Stimulated activated CD8-positive, alpha-beta memory T cell treated with anti-CD3 and anti-CD28 coated beads, Interleukin-12 subunit alpha, Interleukin-12 subunit beta, amount 100 ng/mL, for 4 hours (primary cell): ENCODE measurements around the gene ATG10.
"Not testable (repeated sequence)": the region's sequence is repeated elsewhere in the genome, so short reads cannot be mapped to it uniquely, and the experiment has no call there.

Experiments
- DNase-seq: peaks from one replicate; pipeline ENCODE4 v3.0.0-alpha.2; 2020; ENCODE audit warnings: low read depth

ATG10 gene

DNA sequence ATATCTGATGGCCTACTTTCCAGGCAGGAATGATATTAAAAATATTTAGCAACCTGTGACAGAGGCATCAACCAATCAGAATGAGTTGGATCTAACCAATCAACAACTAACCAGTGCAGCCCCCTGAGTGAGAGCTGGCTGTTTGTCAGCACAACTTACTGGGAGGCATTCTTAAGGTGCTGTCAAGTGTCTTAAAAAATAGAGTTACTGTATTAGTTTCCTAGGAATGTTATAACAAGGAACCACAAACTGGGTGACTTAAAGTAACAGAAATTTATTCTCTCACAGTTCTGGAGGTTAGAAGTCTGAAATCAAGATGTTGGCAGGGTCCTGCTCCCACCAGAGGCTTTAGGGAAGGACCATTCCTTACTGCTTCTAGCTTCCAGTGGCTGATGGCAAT, 85.2 kb downstream of the ATG10 start:
- DNase-seq = no peak

- no peak for DNase-seq
Measured at GRCh38 chr5:82058710-82059109, 86.9 kb downstream of the ATG10 start.

DNA sequence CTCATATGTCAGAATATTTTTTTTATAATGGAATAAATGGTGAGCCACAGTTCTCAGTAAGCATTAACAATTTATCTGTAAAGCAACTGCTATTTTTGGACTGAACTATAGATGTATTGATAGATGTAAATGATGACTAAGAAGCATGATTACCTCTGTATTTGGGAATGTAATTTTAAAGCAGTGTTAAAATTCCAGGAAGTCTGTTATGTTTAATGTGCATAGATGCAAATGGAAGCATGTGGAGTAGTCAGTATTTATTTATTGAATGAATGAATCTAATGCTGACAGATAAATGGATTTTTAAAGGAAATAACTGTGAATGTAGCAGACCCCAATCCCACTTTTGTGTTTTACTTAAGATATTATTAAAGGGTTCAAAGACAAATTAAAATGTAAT, 95.0 kb downstream of the ATG10 start:
- DNase-seq = no peak

DNA sequence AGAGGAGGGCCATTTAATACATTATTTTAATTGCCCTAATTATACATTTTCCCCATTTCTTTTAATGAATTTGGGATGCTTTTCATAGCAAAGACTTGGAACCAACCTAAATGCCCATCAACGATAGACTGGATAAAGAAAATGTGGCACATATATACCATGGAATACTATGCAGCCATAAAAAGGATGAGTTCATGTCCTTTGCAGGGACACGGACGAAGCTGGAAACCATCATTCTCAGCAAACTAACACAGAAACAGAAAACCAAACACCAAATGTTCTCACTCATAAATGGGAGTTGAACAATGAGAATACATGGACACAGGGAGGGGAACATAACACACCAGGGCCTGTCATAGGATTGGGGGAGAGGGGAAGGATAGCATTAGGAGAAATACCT, 96.2 kb downstream of the ATG10 start:
- DNase-seq = not testable (repeated sequence)

DNA sequence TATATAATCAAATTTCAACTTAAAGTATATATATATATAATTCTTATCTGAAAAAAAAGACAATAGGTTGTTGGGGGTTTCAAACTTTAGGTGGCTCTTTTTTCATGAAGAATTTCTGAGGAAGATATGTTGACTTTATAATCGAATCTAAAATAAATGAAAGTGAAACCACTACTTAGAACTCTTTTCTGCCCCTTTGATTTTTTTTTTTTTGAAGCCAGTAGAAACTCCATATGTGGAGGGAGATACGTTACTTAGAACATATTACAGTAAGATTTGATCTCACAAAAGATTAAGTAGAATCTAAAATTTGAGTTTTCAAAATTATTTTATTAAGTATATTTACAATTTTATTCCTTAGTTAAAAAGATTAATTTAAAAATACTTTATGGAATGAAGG, 96.9 kb downstream of the ATG10 start:
- no peak for DNase-seq

DNA sequence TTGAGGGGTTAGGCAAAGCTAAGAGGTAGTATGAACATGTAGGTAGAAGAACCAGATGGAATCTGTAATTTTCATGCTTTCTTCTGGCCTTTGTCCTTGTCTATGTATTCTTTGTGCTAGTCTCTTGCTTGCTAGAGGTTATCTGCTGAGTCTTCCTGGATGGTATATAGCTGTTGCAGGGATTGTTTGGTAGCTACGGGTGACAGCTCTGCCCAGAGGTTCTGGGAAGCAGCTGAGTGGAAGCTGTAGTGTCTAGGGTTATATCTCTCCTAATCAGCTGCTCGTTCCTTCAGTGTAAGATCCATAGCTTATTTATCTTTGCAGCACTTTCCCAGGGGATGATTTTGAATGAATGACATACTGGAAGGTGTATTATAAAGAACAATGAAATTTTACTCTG, 100.3 kb downstream of the ATG10 start:
- DNase-seq = no peak

DNA sequence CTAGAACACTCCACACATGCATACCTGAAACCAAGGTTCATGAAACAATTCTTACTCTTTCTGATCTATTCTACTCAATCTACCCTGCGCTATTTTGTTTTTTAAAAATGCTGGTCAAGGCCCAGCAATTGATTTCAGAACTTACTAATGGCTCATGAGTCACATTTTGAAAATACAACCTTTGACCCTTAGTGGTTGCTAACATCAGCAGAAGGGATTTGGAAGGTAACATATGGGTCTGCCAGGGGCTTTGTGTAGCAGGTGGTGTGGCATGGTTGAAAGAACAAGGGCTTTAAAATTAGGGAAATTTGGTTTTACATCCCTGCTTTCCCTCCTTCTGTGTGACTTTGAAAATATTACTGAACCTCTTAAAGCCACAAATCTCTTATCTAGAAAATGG, 101.4 kb downstream of the ATG10 start:
- no peak for DNase-seq

DNA sequence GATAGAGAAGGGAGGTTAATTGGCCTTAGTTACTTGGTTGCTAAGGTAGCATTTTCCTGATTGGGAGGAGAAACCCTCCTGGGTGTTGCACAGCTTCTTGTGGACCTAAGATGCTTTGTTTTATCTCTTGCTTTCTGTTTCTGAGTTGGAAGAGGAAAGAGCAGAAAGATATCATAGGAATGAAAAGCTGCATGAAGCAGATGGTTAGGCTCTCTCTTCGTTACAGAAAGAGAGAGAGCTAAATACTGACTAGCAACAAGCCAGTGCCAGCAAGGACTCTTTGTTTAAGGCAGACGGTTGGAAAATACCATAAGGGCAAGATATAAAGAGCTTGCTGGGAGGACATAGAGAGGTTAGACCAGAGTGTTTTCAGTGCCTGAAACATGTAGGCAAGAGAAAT, 103.1 kb downstream of the ATG10 start:
- DNase-seq = no peak

DNA sequence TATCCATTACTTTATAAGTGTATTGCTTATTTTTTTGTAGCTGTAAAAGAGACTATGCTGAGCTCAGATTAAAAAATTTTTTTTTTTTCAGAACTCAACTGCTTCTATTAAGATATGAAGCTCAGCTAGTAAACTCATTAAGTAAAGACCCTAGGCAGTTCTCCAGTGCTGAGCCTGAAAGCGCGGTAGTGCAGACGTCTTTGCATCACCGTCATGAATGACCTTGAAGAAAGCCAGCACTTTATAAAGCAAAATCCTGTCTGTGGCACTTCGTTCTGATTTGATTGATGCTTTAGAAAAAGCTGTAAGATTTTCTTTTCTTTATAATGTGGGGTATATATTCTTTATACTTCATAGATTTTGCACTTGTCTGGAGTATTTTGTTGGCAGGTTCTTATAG, 105.7 kb downstream of the ATG10 start:
- DNase-seq = no peak

DNA sequence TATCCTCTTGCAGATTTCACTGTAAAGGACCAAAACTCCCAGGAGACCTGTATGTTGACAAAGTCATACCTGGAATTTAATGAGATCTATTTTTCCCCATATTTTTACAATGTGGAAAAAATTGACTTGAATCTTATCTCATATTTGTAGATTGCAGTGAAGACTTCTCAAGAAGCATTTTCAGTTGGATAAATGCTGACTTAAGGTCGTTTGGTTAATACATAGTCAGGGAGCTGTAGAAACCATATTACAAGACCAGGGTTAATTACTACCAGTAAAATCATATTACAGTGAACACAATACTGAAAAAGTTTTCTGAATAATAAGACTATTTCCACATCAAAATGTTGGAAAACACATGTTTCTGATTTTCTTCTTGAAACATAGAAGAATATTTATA, 119.8 kb downstream of the ATG10 start:
- DNase-seq = no peak

GRCh38 chr5:82095536-82095935, 123.7 kb downstream of the ATG10 start:
- no peak for DNase-seq

DNA sequence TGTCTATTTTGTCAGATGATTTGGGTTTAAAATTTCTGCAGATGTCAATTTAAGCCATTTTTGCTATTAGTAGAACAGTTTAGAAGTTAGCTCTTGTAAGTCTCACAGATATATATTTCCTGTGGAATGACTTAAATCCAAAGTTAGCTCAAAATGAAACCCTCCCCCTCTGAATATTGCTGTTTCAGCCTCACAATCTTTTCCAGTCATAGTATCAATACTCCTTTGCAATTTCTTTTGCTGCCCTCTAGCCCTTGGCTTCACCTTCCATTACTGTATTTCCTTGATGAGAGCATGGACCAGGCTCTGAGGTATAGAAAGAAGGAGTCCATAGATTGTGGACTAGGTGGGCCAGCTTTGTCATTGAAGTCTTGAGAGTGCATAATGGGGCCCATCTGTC, 124.4 kb downstream of the ATG10 start:
- DNase-seq = no peak

DNA sequence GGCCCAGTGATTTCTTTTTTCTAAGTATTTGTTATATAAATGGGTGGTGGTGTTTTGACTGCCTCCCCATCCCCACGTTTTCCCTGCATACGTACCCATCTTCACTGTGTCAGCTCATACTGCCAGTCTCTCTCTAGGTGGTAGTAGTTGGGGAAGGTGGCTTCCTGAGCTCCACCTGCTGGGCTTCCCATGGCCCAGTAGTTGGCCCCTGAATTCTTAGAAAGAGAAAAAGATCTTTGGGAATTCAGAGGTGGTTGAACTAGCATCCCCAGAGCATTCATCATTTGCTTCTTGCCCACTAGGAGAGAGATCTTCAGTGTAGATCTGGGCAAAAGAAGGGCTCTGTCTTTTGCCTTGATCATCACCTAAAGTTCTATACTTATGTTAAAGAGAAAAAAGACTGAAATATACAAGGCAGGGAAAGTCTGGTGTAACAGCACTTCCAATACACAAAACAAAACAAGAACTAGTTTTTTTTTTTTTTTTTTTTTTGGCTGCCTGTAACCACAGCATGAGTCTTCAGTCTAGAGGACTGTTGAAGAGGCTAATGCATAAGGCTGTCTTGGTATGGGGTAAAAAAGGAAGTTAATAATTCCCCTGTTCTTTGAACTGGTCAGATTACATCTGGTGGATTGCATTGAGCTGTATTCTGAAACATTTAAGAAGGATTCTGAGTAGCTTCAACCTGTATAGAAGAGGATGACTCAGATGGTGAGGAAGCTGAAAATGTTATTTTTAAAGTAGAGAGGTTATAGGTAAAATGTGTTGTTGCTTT, 128.7 kb downstream of the ATG10 start:
- DNase-seq = no peak

GRCh38 chr5:82104872-82105271, 133.0 kb downstream of the ATG10 start:
- no peak for DNase-seq

DNA sequence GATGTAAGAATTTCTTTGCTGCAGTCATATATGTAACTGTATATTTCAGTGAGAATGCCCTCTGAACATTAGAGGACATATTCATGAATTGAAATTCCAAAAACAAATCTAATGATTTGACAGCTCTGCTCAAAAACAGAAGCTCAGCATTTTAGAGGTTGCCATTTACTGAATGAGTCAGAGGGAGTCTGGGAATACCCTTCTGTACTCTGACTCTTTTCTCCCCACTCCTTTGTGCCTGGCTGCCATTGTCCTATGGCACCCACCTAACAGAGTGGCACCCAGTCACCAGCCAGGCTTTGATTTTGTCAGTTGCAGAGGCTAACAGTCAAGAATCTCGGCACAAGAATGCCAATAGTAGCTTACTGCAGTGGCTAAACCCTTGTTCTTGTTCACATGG, 133.6 kb downstream of the ATG10 start:
- DNase-seq = no peak

GRCh38 chr5:82106207-82106606, 134.4 kb downstream of the ATG10 start:
- no peak for DNase-seq

DNA sequence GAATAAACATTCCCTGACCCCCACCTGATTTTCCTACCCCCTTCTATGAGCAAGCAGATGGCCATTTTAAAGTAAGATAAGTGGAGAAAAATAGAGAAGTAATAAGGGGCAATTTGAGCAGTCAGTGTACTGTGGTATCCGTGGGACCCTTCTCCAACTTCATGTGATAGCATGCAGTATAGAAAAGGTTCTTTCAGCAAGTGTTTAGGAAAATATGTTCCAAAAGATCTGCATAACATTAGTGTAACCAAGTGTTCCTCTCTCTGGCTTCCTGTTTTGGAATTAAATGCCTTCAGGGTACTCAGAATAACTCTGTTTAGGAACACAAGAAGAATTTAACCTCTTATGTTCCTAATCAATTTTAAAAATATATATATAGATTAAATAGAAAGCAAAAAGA, 134.9 kb downstream of the ATG10 start:
- DNase-seq = no peak

DNA sequence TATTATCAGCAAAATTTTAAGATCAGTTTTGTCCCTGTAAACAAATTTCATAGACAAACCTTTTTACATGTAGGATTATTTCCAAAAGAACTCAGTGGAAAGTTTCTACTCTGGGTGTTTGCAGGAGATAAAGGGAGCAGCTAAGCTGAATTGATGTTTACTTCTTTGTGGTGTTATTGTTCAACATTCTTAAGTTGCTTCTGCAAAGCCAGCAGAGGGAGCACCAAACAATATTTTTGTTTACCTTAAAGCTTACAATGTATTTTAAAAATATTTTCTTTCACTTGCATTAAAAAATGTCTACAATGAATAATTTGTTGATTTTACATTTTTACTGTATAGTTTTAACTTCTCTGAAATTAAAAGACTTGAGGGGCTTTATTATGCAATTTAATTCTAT, 135.4 kb downstream of the ATG10 start:
- no peak for DNase-seq

DNA sequence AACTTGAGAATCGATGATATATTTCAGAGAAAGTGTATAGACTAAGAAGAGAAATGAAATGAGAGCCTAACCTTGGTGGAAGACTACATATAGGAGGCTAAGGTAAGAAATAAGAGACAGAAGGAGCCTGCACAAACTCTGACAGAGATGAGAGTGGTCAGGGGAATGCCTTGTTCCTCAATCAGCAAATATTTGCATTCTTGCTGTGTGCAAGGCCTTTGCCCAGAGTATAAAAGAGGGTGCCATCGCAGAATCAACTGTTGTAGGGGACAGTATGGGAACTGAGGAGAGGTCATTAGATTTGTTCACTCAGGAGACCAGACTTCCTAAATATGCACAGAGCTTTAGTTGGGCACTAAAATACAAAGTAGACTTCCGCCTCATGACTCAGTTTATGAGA, 137.2 kb downstream of the ATG10 start:
- no peak for DNase-seq

DNA sequence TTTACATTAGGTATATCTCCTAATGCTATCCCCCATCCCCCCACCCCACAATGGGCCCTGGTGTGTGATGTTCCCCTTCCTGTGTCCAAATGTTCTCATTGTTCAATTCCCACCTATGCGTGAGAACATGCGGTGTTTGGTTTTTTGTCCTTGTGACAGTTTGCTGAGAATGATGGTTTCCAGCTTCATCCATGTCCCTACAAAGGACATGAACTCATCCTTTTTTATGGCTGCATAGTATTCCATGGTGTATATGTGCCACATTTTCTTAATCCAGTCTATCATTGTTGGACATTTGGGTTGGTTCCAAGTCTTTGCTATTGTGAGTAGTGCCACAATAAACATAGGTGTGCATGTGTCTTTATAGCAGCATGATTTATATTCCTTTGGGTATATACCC, 138.1 kb downstream of the ATG10 start:
- DNase-seq = not testable (repeated sequence)

- no peak for DNase-seq
Measured at GRCh38 chr5:82111191-82111590, 139.4 kb downstream of the ATG10 start.

DNA sequence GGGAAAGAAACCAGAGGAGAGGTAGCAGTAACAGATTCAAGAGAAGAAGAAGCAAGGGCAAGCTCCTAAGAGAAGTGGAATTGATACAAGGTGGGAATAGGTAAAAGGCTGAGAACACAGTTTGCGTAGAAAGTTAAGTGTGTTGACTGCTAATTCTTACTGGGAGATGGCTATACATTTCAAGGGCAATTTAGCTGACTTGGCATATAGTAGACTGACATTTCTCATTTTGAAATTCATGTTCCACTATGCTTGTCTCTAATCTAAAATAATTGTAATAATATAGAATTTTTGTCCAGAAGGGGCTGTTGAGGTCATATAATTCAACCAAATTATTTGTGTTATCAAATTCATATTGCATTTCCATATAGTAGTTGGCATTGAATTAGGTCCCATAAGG, 144.0 kb downstream of the ATG10 start:
- no peak for DNase-seq

GRCh38 chr5:82119889-82120288, 148.1 kb downstream of the ATG10 start:
- no peak for DNase-seq

DNA sequence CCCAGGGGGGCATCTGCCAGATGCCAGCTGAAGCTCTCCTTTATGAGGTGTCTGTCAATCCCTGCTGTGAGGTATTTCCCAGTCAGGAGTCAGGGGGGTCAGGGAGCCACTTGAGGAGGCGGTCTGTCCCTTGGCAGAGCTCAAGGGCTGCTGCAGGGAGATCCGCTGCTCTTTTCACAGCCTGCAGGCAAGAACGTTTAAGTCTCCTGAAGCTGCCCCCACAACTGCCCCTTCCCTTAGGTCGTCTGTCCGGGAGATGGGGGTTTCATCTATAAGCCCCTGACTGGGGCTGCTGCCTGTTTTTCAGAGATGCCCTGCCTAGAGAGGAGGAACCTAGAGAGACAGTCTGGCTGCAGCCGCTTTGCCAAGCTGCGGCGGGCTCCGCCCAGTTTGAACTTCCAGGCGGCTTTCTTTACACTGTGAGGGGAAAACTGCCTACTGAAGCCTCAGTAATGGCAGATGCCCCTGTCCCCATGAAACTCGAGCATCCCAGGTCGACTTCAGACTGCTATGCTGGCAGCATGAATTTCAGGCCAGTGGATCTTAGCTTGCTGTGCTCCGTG, 158.0 kb downstream of the ATG10 start:
- DNase-seq = no peak
